B cell (primary cell): ENCODE data around the gene MAP7D2. TPM values are rescaled to one million over a fixed set of nuclear protein-coding genes. Genes with fewer than 3 reads are reported as not detected.

Source experiments
- ATAC-seq: fragments of 200-7000 bp; cut with Tn5 transposase; one replicate; pipeline ENCODE4 v1.10.0; 2021; ENCODE audit warnings: low read depth, mild to moderate bottlenecking, moderate number of reproducible peaks, moderate library complexity
- CTCF ChIA-PET: fragments of 350-600 bp; sonication (Branson Sonifier 250); formaldehyde crosslinking; loops from one replicate; lab custom pipeline; 2021; ENCODE audit warnings: antibody characterized with exemption, inconsistent platforms; lab: Charles Lee
- POLR2A ChIA-PET: fragments of 350-600 bp; sonication (Branson Sonifier 250); formaldehyde crosslinking; loops from one replicate; lab custom pipeline; 2021; ENCODE audit warnings: antibody characterized with exemption; lab: Charles Lee
- DNase-seq: peaks from one replicate; pipeline ENCODE4 v3.0.0; 2013
- H2AFZ ChIP-seq: 2 replicates; pipeline ENCODE4 v1.6.1; 2012; ENCODE audit warnings: mild to moderate bottlenecking, low read depth, low read length; ENCODE audit not compliant: insufficient read depth, poor library complexity, severe bottlenecking
- H3K27ac ChIP-seq, 2 donors: 1 replicate in 1 of 2; 2 replicates in 1 of 2; pipeline ENCODE4 v1.5.1; 2012 to 2013; ENCODE audit warnings: low read length in 2 of 2, mild to moderate bottlenecking in 2 of 2, moderate library complexity in 1 of 2
- H3K27me3 ChIP-seq, 4 experiments: fragments of 200-600 bp in 1 of 4; sonication (generic) in 1 of 4; replicated peaks in 1 of 4; 1 replicate in 2 of 4; 2 replicates in 2 of 4; pipeline versions ENCODE4 v1.6.1 to v1.7.0; 2013 to 2016; ENCODE audit warnings: low read length in 3 of 4, mild to moderate bottlenecking in 2 of 4, mixed read lengths in 1 of 4, moderate library complexity in 1 of 4; ENCODE audit not compliant: insufficient read depth in 4 of 4, control insufficient read depth in 3 of 4; ENCODE audit errors: control extremely low read depth in 1 of 4
- H3K36me3 ChIP-seq, 2 experiments: replicated peaks in 1 of 2; 1 replicate in 1 of 2; 2 replicates in 1 of 2; pipeline versions ENCODE4 v1.6.1 to v1.7.1; 2013; ENCODE audit warnings: low read length in 1 of 2; ENCODE audit not compliant: insufficient read depth in 2 of 2, control insufficient read depth in 1 of 2; ENCODE audit errors: control extremely low read depth in 1 of 2, extremely low read depth in 1 of 2
- H3K4me1 ChIP-seq, 2 donors: fragments of 200-600 bp in 1 of 2; sonication (generic) in 1 of 2; 1 replicate in 1 of 2; 2 replicates in 1 of 2; pipeline versions ENCODE4 v1.5.1 to v1.6.1; 2013 to 2017; ENCODE audit warnings: low read length in 2 of 2; ENCODE audit not compliant: control insufficient read depth in 2 of 2, insufficient read depth in 2 of 2
- H3K4me2 ChIP-seq: replicated peaks from 2 replicates; pipeline ENCODE3; 2012; ENCODE audit warnings: mild to moderate bottlenecking, low read depth, low read length; ENCODE audit not compliant: poor library complexity, severe bottlenecking
- H3K4me3 ChIP-seq, 5 experiments: fragments of 200-600 bp in 1 of 5; sonication (generic) in 1 of 5; 1 replicate in 3 of 5; 2 replicates in 2 of 5; pipeline versions ENCODE4 v1.5.1 to v1.7.0; 2011 to 2016; ENCODE audit warnings: low read length in 4 of 5, mild to moderate bottlenecking in 4 of 5, low read depth in 2 of 5, control low read depth in 1 of 5, moderate library complexity in 1 of 5; ENCODE audit not compliant: insufficient read depth in 1 of 5; ENCODE audit errors: control extremely low read depth in 1 of 5, extremely low read depth in 1 of 5
- H3K79me2 ChIP-seq: fragments of 200-600 bp; sonication (generic); one replicate; pipeline ENCODE4 v1.6.0; 2016; ENCODE audit warnings: low read length; ENCODE audit not compliant: control insufficient read depth, insufficient read depth
- H3K9ac ChIP-seq: fragments of 200-600 bp; sonication (generic); 2 replicates; pipeline ENCODE4 v1.6.1; 2017; ENCODE audit warnings: mild to moderate bottlenecking, low read length, moderate library complexity
- H3K9me3 ChIP-seq, 3 donors: one replicate each; pipeline versions ENCODE4 v1.6.1 to v1.7.1; 2013; ENCODE audit warnings: low read length in 2 of 3; ENCODE audit not compliant: control insufficient read depth in 2 of 3, insufficient read depth in 1 of 3; ENCODE audit errors: control extremely low read depth in 1 of 3
- H4K20me1 ChIP-seq: 2 replicates; pipeline ENCODE4 v1.6.0; 2012; ENCODE audit warnings: mild to moderate bottlenecking, low read length; ENCODE audit not compliant: insufficient read depth, control insufficient read depth, poor library complexity, severe bottlenecking
- H3K27ac Mint-ChIP-seq: one replicate; pipeline ENCODE4 v1.8.0; 2021; ENCODE audit warnings: mixed read lengths
- H3K27me3 Mint-ChIP-seq: one replicate; pipeline ENCODE4 v1.8.0; 2021; ENCODE audit warnings: mixed read lengths
- H3K4me1 Mint-ChIP-seq: one replicate; pipeline ENCODE4 v1.8.0; 2021; ENCODE audit warnings: mixed read lengths
- H3K4me3 Mint-ChIP-seq: one replicate; pipeline ENCODE4 v1.8.0; 2021; ENCODE audit warnings: mixed read lengths
- H3K9me3 Mint-ChIP-seq: one replicate; pipeline ENCODE4 v1.8.0; 2022; ENCODE audit warnings: mixed read lengths; ENCODE audit not compliant: insufficient read depth
- EZH2 ChIP-seq: IDR thresholded peaks from 2 replicates; pipeline ENCODE4 v1.6.1; 2012; ENCODE audit warnings: borderline replicate concordance, low read depth, mild to moderate bottlenecking, moderate library complexity, low read length; ENCODE audit not compliant: insufficient read depth, poor library complexity, severe bottlenecking
- WGBS: methylation state at CpG from one replicate; pipeline ENCODE4 v1.1.5; 2013; ENCODE audit warnings: missing lambda C conversion rate; ENCODE audit not compliant: insufficient coverage; 5-methylcytosine and 5-hydroxymethylcytosine counted together
- intact Hi-C: fragments of 100-400 bp; cut with micrococcal nuclease; formaldehyde crosslinking; loops from one replicate; pipeline ENCODE4 v1.10.0; 2022
- polyA plus RNA-seq: library from polyadenylated mRNA; depleted of rRNA; stranded (reverse); fragments of >200 nt; gene quantifications from 2 replicates; pipeline ENCODE4 v1.2.3, GENCODE V29; 2012
- total RNA-seq, 2 donors: library from RNA; stranded (reverse); fragments of 120-200 nt in 1 of 2; gene quantifications; 1 replicate in 1 of 2; 2 replicates in 1 of 2; pipeline versions ENCODE4 v1.2.3 to v1.2.4, GENCODE V29; 2013 to 2022
- TF ChIP-seq, protein P1 (sequence below): fragments of 200-600 bp; IDR thresholded peaks from one replicate; pipeline ENCODE4 v1.8.0; 2022; ENCODE audit warnings: antibody characterized with exemption, mild to moderate bottlenecking

Gene MAP7D2
- total and polyA plus RNA-seq, 2 donors (not counting 1 experiment from before 2014, with no cell fraction given) = 0.54 TPM; not detected in 1

DNA sequence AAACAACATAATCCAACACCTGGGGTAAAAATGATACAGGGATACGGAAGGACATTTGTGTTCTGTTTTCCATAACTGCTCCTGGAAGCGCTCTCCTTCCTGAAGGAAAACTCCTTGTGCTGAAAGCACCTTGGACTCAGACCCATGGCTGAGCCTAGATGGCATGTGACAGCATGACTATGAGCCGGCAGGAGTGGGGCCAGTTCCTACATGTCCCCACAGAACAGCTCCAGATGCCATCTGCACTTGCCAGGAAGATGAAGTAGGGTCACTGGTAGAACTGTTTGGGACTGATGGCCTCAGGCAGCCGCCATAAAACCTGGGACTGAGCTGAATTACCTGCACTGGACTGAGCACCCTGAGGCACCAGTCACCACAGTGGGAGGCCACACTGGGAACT lies 69.8 kb downstream of the MAP7D2 start:
- TF ChIP-seq, protein P1, sequence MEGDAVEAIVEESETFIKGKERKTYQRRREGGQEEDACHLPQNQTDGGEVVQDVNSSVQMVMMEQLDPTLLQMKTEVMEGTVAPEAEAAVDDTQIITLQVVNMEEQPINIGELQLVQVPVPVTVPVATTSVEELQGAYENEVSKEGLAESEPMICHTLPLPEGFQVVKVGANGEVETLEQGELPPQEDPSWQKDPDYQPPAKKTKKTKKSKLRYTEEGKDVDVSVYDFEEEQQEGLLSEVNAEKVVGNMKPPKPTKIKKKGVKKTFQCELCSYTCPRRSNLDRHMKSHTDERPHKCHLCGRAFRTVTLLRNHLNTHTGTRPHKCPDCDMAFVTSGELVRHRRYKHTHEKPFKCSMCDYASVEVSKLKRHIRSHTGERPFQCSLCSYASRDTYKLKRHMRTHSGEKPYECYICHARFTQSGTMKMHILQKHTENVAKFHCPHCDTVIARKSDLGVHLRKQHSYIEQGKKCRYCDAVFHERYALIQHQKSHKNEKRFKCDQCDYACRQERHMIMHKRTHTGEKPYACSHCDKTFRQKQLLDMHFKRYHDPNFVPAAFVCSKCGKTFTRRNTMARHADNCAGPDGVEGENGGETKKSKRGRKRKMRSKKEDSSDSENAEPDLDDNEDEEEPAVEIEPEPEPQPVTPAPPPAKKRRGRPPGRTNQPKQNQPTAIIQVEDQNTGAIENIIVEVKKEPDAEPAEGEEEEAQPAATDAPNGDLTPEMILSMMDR = no peak
- TF ChIP-seq EZH2 = no peak
- Histone ChIP-seq H4K20me1 (no peaks in the 10 kb centered on the region), H3K4me1 (no peaks in the 10 kb centered on the region), H3K9ac (no peak overlapping the region), H3K9me3 (no peaks in the 10 kb centered on the region), H3K36me3 (no peaks in the 10 kb centered on the region), H3K27ac (no peak overlapping the region), H3K79me2 (no peaks in the 10 kb centered on the region), H2AFZ (no peak overlapping the region), H3K27me3 (no peaks in the 10 kb centered on the region), H3K4me3 (no peak overlapping the region), H3K4me2 (no peak overlapping the region)
- H3K4me1 Mint-ChIP-seq = no peaks in the 10 kb centered on the region
- H3K27me3 Mint-ChIP-seq = no peaks in the 10 kb centered on the region
- H3K9me3 Mint-ChIP-seq = no peaks in the 10 kb centered on the region
- H3K4me3 Mint-ChIP-seq = no peak overlapping the region
- H3K27ac Mint-ChIP-seq = no peak overlapping the region
- 100% methylated on average over 1 of the region's 4 CpGs for WGBS
- no peak for DNase-seq
- intact Hi-C loops = no loop called here
- POLR2A ChIA-PET = no interaction called here
- CTCF ChIA-PET = no interaction called here
- no peak for ATAC-seq

DNA sequence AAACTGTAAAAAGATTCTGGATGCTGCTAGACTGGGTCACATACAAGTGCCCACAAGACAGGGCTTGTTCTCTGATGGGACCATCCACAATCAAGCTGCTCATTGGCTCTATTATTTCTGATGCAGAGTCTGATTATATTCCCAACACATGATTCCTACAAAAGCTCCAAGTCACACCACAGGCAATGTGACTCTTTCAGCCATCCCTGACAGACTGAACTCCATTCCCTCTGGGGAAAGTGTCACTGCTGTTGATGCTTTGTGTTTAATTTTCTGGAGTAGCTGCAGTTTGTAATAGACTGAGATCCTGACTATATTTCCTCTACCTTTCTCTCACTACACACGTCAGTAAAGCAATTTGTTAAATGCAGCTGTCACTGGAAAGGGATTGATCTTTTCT lies 70.5 kb downstream of the MAP7D2 start:
- TF ChIP-seq, protein P1 = no peak
- no peak for TF ChIP-seq EZH2
- no peaks in the 10 kb centered on the region for H3K79me2 ChIP-seq
- no peaks in the 10 kb centered on the region for H3K27me3 ChIP-seq
- H3K27ac ChIP-seq = no peak overlapping the region
- ATAC-seq = no peak
- Mint-ChIP-seq H3K9me3 (no peaks in the 10 kb centered on the region), H3K27ac (no peak overlapping the region), H3K4me3 (no peak overlapping the region), H3K27me3 (no peaks in the 10 kb centered on the region), H3K4me1 (no peaks in the 10 kb centered on the region)
- no peaks in the 10 kb centered on the region for H3K9me3 ChIP-seq
- H3K9ac ChIP-seq = no peak overlapping the region
- no CpG with 5 or more reads among the region's 1 CpG for WGBS
- ChIA-PET CTCF (no interaction called here), POLR2A (no interaction called here)
- no peaks in the 10 kb centered on the region for H4K20me1 ChIP-seq
- H2AFZ ChIP-seq = no peak overlapping the region
- H3K4me1 ChIP-seq = no peaks in the 10 kb centered on the region
- no peaks in the 10 kb centered on the region for H3K36me3 ChIP-seq
- no peak for DNase-seq
- intact Hi-C loops = no loop called here
- H3K4me3 ChIP-seq = no peak overlapping the region
- H3K4me2 ChIP-seq = no peak overlapping the region
